HG02943 (cell line): ENCODE results near the gene GGPS1.
"Not testable (repeated sequence)": the region's sequence is repeated elsewhere in the genome, so short reads cannot be mapped to it uniquely, and the experiment has no call there.

Source experiments
- ATAC-seq: cut with Tn5 transposase; IDR thresholded peaks from one replicate; pipeline ENCODE4 v1.9.1; 2021; ENCODE audit warnings: mild to moderate bottlenecking, low read depth, moderate library complexity; ENCODE audit not compliant: unreplicated experiment

The GGPS1 gene

DNA sequence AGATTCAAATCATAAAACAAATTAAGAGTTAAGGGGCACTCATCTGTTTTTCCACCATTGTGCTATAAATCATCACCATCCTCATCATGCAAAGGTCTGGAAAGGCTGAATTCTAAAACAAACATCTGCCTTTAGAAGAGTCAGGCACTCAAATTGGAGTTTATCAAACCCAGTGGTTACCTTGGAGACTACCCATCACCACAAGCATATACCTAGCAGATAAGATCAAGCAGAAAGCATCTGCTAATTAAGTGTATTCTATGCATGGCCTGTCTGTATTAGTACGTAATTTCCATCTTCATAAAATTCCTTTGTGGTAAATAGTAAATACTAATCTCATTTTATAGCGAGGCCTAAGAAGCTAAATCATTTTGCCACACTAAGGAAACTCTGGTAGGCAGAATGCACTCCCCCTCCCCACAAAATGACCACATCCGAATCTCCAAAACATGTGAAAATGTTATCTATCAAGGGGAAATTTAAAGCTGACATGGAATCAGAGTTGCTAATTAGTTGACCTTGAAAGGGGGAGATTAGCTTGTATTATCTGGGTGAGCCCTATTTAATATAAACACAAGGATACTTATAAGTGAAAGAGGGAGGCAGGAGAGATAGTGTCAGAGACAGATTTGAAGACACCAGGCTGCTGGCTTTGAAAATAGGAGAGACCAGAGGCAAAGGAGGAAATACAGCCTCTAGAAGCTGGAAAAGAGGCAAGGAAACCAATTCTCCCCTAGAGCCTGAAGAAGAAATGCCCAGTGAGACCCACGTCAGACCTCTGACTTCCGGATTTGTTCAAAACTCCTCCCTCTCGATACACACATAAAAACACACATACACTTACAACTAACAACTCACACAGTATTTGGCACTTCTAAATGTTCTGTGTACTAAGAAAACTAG, 23.6 kb upstream of the GGPS1 start:
- ATAC-seq = no peak

DNA sequence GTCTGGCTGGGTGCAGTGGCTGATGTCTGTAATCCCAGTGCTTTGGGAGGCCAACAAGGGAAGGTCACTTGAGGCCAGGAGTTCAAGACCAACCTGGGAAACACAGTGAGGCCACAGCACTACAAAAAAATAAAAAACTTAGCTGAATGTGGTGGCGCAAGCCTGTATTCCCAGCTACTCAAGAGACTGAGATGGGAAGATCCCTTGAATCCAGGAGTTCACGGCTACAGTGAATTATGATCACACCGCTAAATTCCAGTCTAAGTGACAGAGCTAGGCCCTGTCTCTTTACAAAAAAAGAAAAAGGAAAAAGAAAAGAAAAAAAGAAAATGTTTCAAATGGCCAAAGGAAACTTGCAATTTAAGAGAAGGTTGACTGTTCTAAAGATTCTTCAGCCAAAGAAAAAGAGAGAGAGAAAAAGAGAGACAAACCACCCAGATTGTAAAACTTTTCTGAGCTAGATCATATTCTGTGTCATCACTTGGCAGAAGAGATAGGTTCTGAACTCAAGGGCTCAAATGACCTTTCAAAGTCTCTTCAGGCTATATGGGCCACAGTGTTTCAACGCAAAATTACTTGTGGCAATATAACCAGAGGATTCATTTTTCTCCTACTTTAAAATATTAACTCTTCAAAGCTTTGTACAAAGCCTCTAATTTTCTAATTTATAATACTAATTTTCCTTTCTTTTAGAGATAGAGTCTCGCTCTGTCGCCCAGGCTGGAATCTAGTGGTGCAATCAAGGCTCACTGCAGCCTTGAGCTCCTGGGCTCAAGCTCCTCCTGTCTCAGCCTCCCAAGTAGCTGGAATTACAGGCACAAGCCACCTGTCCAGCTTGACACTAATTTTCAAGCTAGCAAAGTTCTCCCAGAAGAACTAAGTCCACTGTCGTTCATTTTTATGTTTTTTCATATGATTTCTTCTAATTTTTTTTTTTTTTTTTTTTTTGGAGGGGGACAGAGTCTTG, 20.9 kb upstream of the GGPS1 start:
- no peak for ATAC-seq

DNA sequence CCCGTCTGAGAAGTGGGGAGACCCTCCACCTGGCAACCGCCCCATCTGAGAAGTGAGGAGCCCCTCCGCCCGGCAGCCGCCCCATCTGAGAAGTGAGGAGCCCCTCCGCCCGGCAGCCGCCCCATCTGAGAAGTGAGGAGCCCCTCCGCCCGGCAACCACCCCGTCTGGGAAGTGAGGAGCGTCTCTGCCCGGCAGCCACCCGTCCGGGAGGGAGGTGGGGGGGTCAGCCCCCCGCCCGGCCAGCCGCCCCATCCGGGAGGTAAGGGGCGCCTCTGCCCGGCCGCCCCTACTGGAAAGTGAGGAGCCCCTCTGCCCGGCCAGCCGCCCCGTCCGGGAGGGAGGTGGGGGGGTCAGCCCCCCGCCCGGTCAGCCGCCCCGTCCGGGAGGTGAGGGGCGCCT, 19.2 kb upstream of the GGPS1 start:
- not testable (repeated sequence) for ATAC-seq

DNA sequence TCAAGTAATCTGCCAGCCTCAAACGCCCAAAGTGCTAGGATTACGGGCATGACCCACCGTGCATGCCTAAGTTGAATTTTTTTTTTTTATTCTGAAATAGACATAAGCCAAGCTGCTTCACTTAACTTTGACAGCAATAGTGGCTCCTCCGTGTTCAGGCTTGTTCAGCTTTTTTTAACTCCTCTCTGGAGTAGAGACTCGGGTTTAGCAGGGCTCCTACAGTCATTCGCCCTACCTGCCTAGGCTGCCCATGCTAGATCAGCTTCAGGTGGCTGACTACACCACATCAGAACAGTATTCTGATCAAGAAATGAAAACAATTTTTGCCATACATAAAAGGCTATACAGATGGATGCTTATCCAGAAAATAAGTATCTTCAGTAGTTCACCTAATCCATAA, 15.1 kb upstream of the GGPS1 start:
- ATAC-seq = no peak

DNA sequence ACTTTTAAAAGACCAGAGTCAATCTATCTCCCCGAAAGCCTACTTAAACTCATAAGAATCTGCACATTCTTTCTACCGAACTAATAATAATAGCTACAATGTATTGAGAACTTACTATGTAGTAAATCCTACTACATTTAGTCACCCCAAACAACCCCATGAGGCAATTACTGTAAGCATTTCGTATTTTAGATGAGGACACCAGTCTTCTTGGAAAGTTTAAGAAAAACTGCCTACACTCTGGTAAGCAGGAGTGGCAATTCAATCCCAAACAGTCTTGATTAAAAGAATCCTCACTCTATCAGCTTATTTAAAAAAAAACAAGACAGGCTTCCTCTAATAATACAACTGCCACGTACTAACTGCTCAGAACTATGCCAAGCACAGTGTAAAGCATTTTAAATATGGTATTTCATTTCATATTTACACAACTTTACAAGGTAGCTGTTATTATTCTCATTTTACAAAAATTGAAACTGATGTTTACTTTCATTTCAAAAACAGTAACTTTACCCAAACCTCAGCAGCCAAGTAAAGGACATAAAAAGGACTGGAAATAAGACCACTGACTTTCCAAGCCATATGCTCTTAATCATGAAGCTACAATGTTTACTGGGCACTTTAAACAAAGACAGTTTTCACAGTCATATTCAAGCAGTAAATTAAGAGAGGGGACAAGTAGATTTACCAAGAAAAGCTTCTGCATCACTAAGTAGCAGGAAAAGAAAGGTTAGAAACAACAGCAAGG, 14.3 kb upstream of the GGPS1 start:
- no peak for ATAC-seq

DNA sequence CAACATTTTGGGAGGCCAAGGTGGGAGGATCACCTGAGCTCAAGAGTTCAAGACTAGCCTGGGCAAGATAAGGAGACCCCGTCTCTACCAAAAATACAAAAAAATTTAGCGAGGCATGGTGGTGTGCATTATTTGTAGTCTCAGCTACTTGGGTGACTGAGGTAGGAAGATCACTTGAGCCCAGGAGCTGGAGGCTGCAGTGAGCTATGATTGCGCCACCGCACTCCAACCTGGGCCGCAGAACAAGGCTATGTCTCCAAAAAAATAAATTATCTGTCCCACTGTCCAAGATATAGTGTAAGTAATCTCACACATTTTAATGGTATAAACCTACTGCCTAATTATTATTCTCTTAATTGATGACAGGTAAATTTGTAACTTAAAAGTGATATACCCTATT, 13.2 kb upstream of the GGPS1 start:
- no peak for ATAC-seq

- no peak for ATAC-seq
These were observed 12.6 kb upstream of the GGPS1 start for GRCh38 chr1:235315735-235316134.

DNA sequence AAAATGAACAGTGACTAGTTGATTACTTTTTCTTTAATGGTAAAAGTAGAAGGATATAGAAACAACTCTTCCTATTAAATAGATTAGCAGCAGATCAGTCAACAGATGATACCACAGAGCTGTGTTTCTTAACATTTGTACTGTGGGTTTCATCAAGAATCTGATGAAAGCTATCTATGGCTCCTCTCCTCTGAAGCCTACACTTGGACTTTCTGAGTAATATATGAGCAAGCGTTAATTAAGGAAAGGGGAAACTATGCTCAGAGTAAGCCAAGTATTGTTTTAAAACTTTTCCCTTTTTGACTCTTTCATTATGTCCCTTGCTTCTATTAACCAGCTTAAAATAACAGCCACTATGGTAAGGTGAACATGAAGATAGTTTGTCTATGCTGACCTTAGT, 11.2 kb upstream of the GGPS1 start:
- ATAC-seq = no peak

GRCh38 chr1:235319255-235319654, 9.1 kb upstream of the GGPS1 start:
- ATAC-seq = no peak

- ATAC-seq = no peak
These were observed 7.7 kb upstream of the GGPS1 start for GRCh38 chr1:235320521-235321179.

- no peak for ATAC-seq
These were observed 4.1 kb upstream of the GGPS1 start for GRCh38 chr1:235324296-235324695.

DNA sequence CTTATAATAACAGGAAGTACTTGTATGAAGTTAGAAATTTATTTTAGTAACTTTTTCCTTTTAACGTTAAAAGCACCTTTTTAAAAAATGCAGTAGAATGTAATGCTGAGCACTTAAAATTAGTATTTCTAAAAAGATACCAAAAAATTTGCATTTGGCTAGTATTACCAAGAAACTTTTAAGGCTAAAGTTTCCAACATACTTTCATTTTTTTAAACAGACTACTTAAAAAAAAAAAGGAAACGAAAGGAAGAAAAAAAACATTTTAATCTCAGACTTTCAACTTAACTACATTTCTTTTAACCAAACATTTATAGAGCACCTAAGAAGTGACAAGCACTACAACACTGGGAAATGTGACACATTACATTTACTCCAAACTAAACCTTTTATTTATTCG, 3.2 kb upstream of the GGPS1 start:
- no peak for ATAC-seq

GRCh38 chr1:235325854-235326253, 2.5 kb upstream of the GGPS1 start:
- no peak for ATAC-seq

DNA sequence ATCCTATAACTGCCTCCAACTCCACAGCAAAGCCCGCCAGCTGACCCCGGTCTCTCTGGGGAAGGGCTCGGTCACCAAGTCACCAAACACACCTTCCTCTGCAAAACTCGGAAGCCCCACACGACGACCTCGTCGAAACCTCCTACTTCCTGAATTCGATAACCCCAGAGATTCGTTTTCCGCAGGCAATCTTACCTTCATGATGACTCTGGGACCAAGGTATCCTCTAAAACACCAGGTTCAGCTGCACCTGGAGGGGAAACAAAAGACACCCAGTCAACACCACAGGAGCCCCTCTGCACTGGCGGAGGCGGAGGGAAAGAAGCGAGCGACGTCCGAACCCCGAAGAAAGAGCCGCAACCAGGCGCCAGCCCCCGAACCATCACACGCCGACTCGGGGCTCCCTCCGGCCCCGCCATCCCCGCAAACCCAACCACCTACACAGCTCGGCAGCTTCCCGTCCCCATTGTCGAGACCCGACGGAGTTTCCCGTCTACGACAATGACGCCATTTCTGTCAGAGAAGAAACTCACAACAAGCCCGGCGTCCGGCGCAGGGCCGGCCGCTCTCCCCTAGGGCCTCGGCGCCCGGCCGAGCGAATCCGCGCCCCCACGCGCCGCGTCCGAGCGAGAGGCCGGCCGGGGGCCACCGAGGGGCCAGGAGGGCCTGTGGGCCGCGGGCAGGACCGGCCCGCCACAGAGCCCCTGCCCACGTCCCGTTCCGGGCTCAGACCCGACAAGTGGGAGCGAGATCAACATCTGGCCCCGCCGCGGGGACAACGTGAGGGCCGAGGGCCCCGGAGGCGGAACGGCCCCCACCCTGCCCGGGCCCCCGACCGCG, 1.4 kb upstream of the GGPS1 start:
- no peak for ATAC-seq

- peak; percentile 2 for ATAC-seq
These were observed 655 bp upstream of the GGPS1 start, which contains the start of gene ARID4B for GRCh38 chr1:235327559-235328270. ARID4B (minus strand) TSS chr1:235328179; CDS start chr1:235326919, 1,260 bp downstream.

DNA sequence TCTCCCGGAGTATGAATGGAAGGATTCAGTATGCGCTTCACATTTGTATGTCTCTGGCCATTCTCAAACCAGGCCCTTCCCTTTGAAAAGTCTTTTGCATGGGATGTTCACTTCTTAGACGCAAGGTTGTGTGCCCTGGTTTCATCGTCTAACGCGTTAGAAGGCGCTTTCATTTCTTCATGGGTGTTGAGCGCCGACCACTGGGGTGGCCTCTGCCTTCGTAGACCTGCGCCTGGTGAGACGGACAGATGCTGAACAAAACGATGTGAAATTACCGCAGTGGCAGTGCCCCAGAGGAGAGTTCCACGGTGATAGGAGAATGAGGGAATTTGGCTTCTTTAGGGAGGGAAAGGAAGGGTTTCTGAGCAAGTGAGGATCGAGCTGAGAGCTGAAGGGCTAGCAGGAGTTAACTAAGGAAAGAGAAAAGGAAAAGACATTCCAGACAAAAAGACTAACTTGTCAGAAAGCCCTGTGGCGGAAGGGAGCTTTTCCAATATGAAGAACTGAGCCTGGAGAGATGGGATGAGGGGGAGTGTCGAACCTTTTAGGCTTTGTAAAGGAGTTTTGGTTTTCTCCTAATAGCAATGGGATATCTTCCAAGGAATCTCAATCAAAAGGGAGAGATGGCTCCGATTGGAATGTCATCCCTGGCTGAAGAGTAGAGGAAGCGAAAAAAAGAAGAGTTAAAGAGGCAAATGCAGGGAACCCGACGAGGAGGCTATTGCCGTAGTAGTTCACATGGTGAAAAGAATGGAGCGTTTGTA, 951 bp downstream of the GGPS1 start:
- ATAC-seq = no peak

- ATAC-seq = no peak
These were observed 2.5 kb downstream of the GGPS1 start for GRCh38 chr1:235330918-235331285.

- no peak for ATAC-seq
These were observed 3.0 kb downstream of the GGPS1 start for GRCh38 chr1:235331401-235331800.
